Measurements from ENCODE around the gene YY2. TPM values are rescaled to one million over a fixed set of nuclear protein-coding genes. Genes with fewer than 3 reads are reported as not detected.
A peak's percentile ranks its signal among the peaks of the same experiment; 100 is the strongest.
"Not testable (repeated sequence)": the region's sequence is repeated elsewhere in the genome, so short reads cannot be mapped to it uniquely, and the experiment has no call there.

The YY2 gene
- total RNA-seq, 1 donor from 2014 or later = 4.9 TPM

GRCh38 chrX:21873063-21873775 is 17.4 kb downstream of the YY2 start:
- no peaks in the 10 kb centered on the region for H3K9me3 Mint-ChIP-seq (ENCODE audit: low read depth)
- peaks cover 61% of the 10 kb centered on the region for H3K4me1 Mint-ChIP-seq (ENCODE audit: low read depth)
- no peak overlapping the region for H3K4me3 Mint-ChIP-seq (ENCODE audit: unreplicated experiment)
- TF ChIP-seq, protein P1, sequence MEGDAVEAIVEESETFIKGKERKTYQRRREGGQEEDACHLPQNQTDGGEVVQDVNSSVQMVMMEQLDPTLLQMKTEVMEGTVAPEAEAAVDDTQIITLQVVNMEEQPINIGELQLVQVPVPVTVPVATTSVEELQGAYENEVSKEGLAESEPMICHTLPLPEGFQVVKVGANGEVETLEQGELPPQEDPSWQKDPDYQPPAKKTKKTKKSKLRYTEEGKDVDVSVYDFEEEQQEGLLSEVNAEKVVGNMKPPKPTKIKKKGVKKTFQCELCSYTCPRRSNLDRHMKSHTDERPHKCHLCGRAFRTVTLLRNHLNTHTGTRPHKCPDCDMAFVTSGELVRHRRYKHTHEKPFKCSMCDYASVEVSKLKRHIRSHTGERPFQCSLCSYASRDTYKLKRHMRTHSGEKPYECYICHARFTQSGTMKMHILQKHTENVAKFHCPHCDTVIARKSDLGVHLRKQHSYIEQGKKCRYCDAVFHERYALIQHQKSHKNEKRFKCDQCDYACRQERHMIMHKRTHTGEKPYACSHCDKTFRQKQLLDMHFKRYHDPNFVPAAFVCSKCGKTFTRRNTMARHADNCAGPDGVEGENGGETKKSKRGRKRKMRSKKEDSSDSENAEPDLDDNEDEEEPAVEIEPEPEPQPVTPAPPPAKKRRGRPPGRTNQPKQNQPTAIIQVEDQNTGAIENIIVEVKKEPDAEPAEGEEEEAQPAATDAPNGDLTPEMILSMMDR (IDR thresholded peaks at IDR 0.05) = no peak
- peak overlapping the region; percentile 80 for H3K27ac Mint-ChIP-seq (ENCODE audit: unreplicated experiment)
- DNase-seq (ENCODE audit: low spot score) = no peak
- no peaks in the 10 kb centered on the region for H3K27me3 Mint-ChIP-seq (ENCODE audit: low read depth)
- no peaks in the 10 kb centered on the region for H3K36me3 Mint-ChIP-seq (ENCODE audit: low read depth)

DNA sequence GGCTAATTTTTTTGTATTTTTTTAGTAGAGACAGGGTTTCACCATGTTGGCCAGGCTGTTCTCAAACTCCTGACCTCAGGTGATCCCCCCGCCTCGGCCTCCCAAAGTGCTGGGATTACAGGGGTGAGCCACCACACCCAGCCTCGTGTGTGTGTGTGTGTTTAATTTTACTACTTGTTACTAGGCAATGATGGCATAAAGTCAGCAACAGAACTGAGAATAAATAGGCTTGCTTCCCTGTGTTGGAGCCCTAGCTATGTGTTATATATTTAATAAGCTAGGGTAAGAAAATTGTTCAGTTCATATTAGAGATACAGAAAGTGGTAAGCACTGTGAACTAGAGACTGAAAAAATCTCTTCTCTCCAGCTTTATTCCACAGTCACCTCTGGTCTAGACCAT is 18.4 kb downstream of the YY2 start:
- H3K9me3 Mint-ChIP-seq (ENCODE audit: low read depth); H3K27me3 Mint-ChIP-seq (ENCODE audit: low read depth); DNase-seq (ENCODE audit: low spot score); H3K36me3 Mint-ChIP-seq (ENCODE audit: low read depth); H3K4me3 Mint-ChIP-seq (ENCODE audit: unreplicated experiment): not testable (repeated sequence)
- Mint-ChIP-seq H3K27ac (ENCODE audit: unreplicated experiment) (peak overlapping the region; percentile 45), H3K4me1 (ENCODE audit: low read depth) (peaks cover 61% of the 10 kb centered on the region)

DNA sequence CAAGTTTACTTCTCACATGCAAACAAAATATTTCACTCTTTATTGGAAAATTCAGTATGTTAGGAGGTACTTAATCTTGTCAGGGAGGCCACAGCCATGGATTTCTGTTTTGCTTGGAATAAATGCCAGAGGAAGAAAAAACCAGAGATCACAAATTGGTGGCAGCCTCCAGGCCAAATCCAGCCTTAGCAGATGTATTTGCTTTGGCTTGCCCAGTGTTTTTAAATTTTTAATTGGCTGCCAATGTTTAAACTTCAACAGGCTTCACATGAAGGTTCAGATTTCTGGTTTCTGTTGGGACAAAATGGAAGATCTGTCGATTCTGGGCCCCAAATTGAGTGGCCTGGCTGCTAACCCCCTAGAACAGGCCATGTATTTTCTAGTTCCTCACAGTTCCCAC is 19.2 kb downstream of the YY2 start:
- H3K27ac Mint-ChIP-seq (ENCODE audit: unreplicated experiment) = peak overlapping the region; percentile 80

GRCh38 chrX:21881881-21882574 is 26.2 kb downstream of the YY2 start:
- no peaks in the 10 kb centered on the region for H3K27me3 Mint-ChIP-seq (ENCODE audit: low read depth)
- TF ChIP-seq, protein P1 (IDR thresholded peaks at IDR 0.05) = no peak
- H3K9me3 Mint-ChIP-seq (ENCODE audit: low read depth) = no peaks in the 10 kb centered on the region
- DNase-seq (ENCODE audit: low spot score) = no peak
- H3K4me1 Mint-ChIP-seq (ENCODE audit: low read depth) = peaks cover 35% of the 10 kb centered on the region
- H3K4me3 Mint-ChIP-seq (ENCODE audit: unreplicated experiment) = no peak overlapping the region
- peaks cover 3% of the 10 kb centered on the region for H3K36me3 Mint-ChIP-seq (ENCODE audit: low read depth)
- H3K27ac Mint-ChIP-seq (ENCODE audit: unreplicated experiment) = no peak overlapping the region

More for the DNA sequence above, 19.2 kb downstream of the YY2 start:
- Mint-ChIP-seq H3K4me3 (ENCODE audit: unreplicated experiment) (no peak overlapping the region), H3K4me1 (ENCODE audit: low read depth) (peaks cover 57% of the 10 kb centered on the region), H3K36me3 (ENCODE audit: low read depth) (peaks cover 3% of the 10 kb centered on the region), H3K9me3 (ENCODE audit: low read depth) (no peaks in the 10 kb centered on the region), H3K27me3 (ENCODE audit: low read depth) (no peaks in the 10 kb centered on the region)
- DNase-seq (ENCODE audit: low spot score) = no peak
- TF ChIP-seq, protein P1 (IDR thresholded peaks at IDR 0.05) = no peak

DNA sequence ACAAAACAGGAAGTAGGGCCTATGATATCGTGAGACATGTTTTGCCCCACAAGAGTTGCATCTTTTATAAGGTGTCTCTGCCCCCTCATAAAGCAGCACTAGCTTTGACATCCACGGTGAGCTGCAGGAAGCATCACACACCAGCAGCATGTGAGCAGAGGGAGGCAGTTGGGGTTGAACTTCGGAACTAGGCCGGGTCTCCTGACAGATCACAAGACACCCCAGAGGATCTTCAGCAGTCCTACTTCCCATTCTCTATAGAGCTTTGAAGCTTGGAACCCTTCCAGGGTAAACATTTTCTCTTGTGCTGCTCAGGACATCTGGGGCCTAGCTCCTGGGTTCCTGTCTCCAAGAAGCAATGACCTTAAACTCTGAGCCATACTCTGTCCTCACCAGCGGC is 27.5 kb downstream of the YY2 start:
- Mint-ChIP-seq H3K27me3 (ENCODE audit: low read depth) (no peaks in the 10 kb centered on the region), H3K9me3 (ENCODE audit: low read depth) (no peaks in the 10 kb centered on the region), H3K4me1 (ENCODE audit: low read depth) (peaks cover 38% of the 10 kb centered on the region), H3K36me3 (ENCODE audit: low read depth) (peaks cover 3% of the 10 kb centered on the region), H3K27ac (ENCODE audit: unreplicated experiment) (peak overlapping the region; percentile 77), H3K4me3 (ENCODE audit: unreplicated experiment) (no peak overlapping the region)
- DNase-seq (ENCODE audit: low spot score) = no peak
- TF ChIP-seq, protein P1 (IDR thresholded peaks at IDR 0.05) = no peak

Data from chondrocyte (in vitro differentiated cells).